Liver (tissue), 9 donors: ENCODE measurements around the gene SAMD4A. TPM values are rescaled to one million over a fixed set of nuclear protein-coding genes. Genes with fewer than 3 reads are reported as not detected.

Experiments used
- DNase-seq: peaks from one replicate; pipeline ENCODE4 v3.0.0-alpha.2; 2017; ENCODE audit warnings: low spot score
- H3K27ac ChIP-seq, 2 donors: one replicate each; pipeline ENCODE4 v1.7.0; 2013; ENCODE audit warnings: inconsistent platforms in 2 of 2, low read length in 2 of 2, control low read depth in 1 of 2, low read depth in 1 of 2, mild to moderate bottlenecking in 1 of 2
- H3K27me3 ChIP-seq, 4 donors: one replicate each; pipeline versions ENCODE4 v1.6.1 to v1.7.0; 2013; ENCODE audit warnings: low read length in 3 of 4, inconsistent platforms in 1 of 4, mild to moderate bottlenecking in 1 of 4, moderate library complexity in 1 of 4; ENCODE audit not compliant: control insufficient read depth in 4 of 4, insufficient read depth in 4 of 4
- H3K36me3 ChIP-seq, 4 donors: one replicate each; pipeline versions ENCODE4 v1.6.1 to v1.7.0; 2013; ENCODE audit warnings: low read length in 3 of 4, mild to moderate bottlenecking in 3 of 4, low read depth in 1 of 4, moderate library complexity in 1 of 4; ENCODE audit not compliant: control insufficient read depth in 4 of 4, insufficient read depth in 3 of 4
- H3K4me1 ChIP-seq, 4 donors: one replicate each; pipeline versions ENCODE4 v1.6.1 to v1.7.0; 2013; ENCODE audit warnings: low read length in 3 of 4, mild to moderate bottlenecking in 3 of 4, moderate library complexity in 1 of 4; ENCODE audit not compliant: control insufficient read depth in 4 of 4, insufficient read depth in 4 of 4
- H3K4me3 ChIP-seq, 3 donors: one replicate each; pipeline versions ENCODE4 v1.6.1 to v1.7.0; 2013; ENCODE audit warnings: low read length in 3 of 3, control low read depth in 1 of 3, low read depth in 1 of 3, mild to moderate bottlenecking in 1 of 3
- H3K9ac ChIP-seq, 2 donors: one replicate each; pipeline ENCODE4 v1.7.0; 2013; ENCODE audit warnings: low read length in 2 of 2, mild to moderate bottlenecking in 2 of 2, moderate library complexity in 2 of 2, control low read depth in 1 of 2, low read depth in 1 of 2
- H3K9me3 ChIP-seq, 4 donors: one replicate each; pipeline versions ENCODE4 v1.6.1 to v1.7.0; 2013; ENCODE audit warnings: low read length in 3 of 4; ENCODE audit not compliant: control insufficient read depth in 4 of 4
- EGR1 ChIP-seq, 2 donors: IDR thresholded peaks; 2 replicates each; pipeline ENCODE4 v1.6.1; 2016 to 2018; ENCODE audit warnings: antibody characterized with exemption in 2 of 2, low read depth in 2 of 2
- FOXA1 ChIP-seq: IDR thresholded peaks from 2 replicates; pipeline ENCODE4 v1.6.1; 2016; ENCODE audit warnings: antibody characterized with exemption
- FOXA2 ChIP-seq: IDR thresholded peaks from 2 replicates; pipeline ENCODE4 v1.6.1; 2016; ENCODE audit warnings: antibody characterized with exemption
- GABPA ChIP-seq, 2 donors: IDR thresholded peaks in 1 of 2; conservative IDR thresholded peaks in 1 of 2; 2 replicates each; pipeline ENCODE4 v1.6.1; 2016; ENCODE audit warnings: antibody characterized with exemption in 2 of 2, mild to moderate bottlenecking in 1 of 2, moderate library complexity in 1 of 2
- HNF4A ChIP-seq, 2 donors: conservative IDR thresholded peaks; 2 replicates each; pipeline ENCODE4 v1.6.1; 2016; ENCODE audit warnings: antibody characterized with exemption in 2 of 2, mild to moderate bottlenecking in 2 of 2
- HNF4G ChIP-seq: IDR thresholded peaks from 2 replicates; pipeline ENCODE4 v1.6.1; 2016; ENCODE audit warnings: antibody characterized with exemption
- JUND ChIP-seq, 2 donors: IDR thresholded peaks; 2 replicates each; pipeline ENCODE4 v1.6.1; 2016; ENCODE audit warnings: antibody characterized with exemption in 2 of 2
- MAX ChIP-seq: IDR thresholded peaks from 2 replicates; pipeline ENCODE4 v1.6.1; 2016; ENCODE audit warnings: antibody characterized with exemption
- RXRA ChIP-seq, 2 donors: IDR thresholded peaks; 2 replicates each; pipeline ENCODE4 v1.6.1; 2017 to 2018; ENCODE audit warnings: antibody characterized with exemption in 2 of 2, mild to moderate bottlenecking in 1 of 2
- SP1 ChIP-seq: IDR thresholded peaks from 2 replicates; pipeline ENCODE4 v1.6.1; 2018; ENCODE audit warnings: antibody characterized with exemption, mild to moderate bottlenecking
- TAF1 ChIP-seq: conservative IDR thresholded peaks from 2 replicates; pipeline ENCODE4 v1.6.1; 2016; ENCODE audit warnings: antibody characterized with exemption, mild to moderate bottlenecking
- YY1 ChIP-seq: IDR thresholded peaks from 2 replicates; pipeline ENCODE4 v1.6.1; 2016; ENCODE audit warnings: antibody characterized with exemption, mild to moderate bottlenecking
- ZBTB33 ChIP-seq: IDR thresholded peaks from 2 replicates; pipeline ENCODE4 v1.6.1; 2016; ENCODE audit warnings: antibody characterized with exemption
- WGBS: extraction: QIAGEN DNeasy Blood & Tissue Kit; methylation state at CpG from one replicate; pipeline ENCODE4 v1.1.7; 2013; 5-methylcytosine and 5-hydroxymethylcytosine counted together
- polyA plus RNA-seq, 2 donors: library from polyadenylated mRNA; stranded (reverse) in 1 of 2; unstranded in 1 of 2; fragments of 200-250 nt in 1 of 2; fragments of >200 nt in 1 of 2; fragmentation: Nextera tagmentation in 1 of 2; extraction: Ambion mirVana in 1 of 2; gene quantifications; one replicate each; pipeline versions ENCODE4 v1.2.1 to v1.2.3, GENCODE V29; 2013 to 2015
- total RNA-seq, 2 donors: library from RNA; depleted of rRNA; stranded (reverse); fragments of >200 nt; gene quantifications; one replicate each; pipeline ENCODE4 v1.2.3, GENCODE V29; 2014
- TF ChIP-seq, protein P1 (sequence below): IDR thresholded peaks from 2 replicates; pipeline ENCODE4 v1.6.1; 2016; ENCODE audit warnings: antibody characterized with exemption, mild to moderate bottlenecking
- TF ChIP-seq, protein P2 (sequence below): fragments of 150-350 bp; IDR thresholded peaks from 2 replicates; pipeline ENCODE4 v1.5.1; 2017; ENCODE audit warnings: improper control_type of control experiment, low read depth, low read length; ENCODE audit not compliant: missing input control
- TF ChIP-seq, protein P3 (sequence below): IDR thresholded peaks from 2 replicates; pipeline ENCODE4 v1.6.1; 2016; ENCODE audit warnings: antibody characterized with exemption
- donor health status: healthy.
- donor health status: healthy.
- donor health status: healthy.
- donor health status: healthy.
- donor health status: healthy.

The SAMD4A gene
- total and polyA plus RNA-seq, 4 donors = 4.3 to 17.8 (median 8.1) TPM

DNA sequence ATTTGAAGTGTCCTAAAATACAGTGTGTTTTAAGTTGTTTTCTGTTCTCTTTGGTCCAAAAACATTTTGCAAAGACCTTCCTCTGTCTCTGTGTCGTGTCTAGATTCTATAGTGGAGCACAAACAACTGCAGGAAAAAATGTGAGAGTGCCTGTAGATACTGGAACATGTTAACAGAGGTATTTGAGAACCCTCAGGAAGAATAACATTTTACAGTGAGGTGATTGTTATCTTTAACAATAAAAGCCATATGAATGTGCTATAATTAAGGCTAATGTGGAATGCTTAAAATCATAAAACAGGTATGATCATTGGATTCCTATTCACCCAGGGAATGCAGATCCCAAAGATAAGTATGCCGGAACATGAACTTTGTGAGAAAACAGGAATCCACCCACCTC is 98.0 kb downstream of the SAMD4A start:
- no peaks in the 10 kb centered on the region for H3K9me3 ChIP-seq
- TF ChIP-seq JUND (IDR thresholded peaks at IDR 0.05) = no peak
- TF ChIP-seq SP1 = no peak
- TF ChIP-seq MAX = no peak
- TF ChIP-seq HNF4G = no peak
- no peak for TF ChIP-seq RXRA (IDR thresholded peaks at IDR 0.05)
- TF ChIP-seq EGR1 (IDR thresholded peaks at IDR 0.05; ENCODE audit: low read depth in 2 of 2) = no peak
- TF ChIP-seq YY1 = no peak
- TF ChIP-seq FOXA2 = no peak
- TF ChIP-seq TAF1 = no peak
- TF ChIP-seq HNF4A (conservative IDR thresholded peaks at IDR 0.05) = no peak
- no peak for TF ChIP-seq ZBTB33
- H3K9ac ChIP-seq = no peak overlapping the region
- H3K4me1 ChIP-seq = peaks cover 0 to 3% (median 1%) of the 10 kb centered on the region in 4 donors
- peaks cover 0 to 3% (median 0%) of the 10 kb centered on the region in 4 donors for H3K36me3 ChIP-seq
- no peak overlapping the region for H3K27ac ChIP-seq
- H3K27me3 ChIP-seq = no peaks in the 10 kb centered on the region
- WGBS = 90% methylated on average over 2 of the region's 2 CpGs
- DNase-seq = no peak
- H3K4me3 ChIP-seq = no peak overlapping the region

- Histone ChIP-seq H3K27ac (no peak overlapping the region), H3K9ac (no peak overlapping the region), H3K36me3 (peaks cover 0 to 3% (median 0%) of the 10 kb centered on the region in 4 donors), H3K27me3 (no peaks in the 10 kb centered on the region), H3K4me1 (peaks cover 0 to 3% (median 1%) of the 10 kb centered on the region in 4 donors), H3K4me3 (no peak overlapping the region), H3K9me3 (no peaks in the 10 kb centered on the region)
- 89% methylated on average over 1 of the region's 1 CpG for WGBS
- no peak for DNase-seq
- TF ChIP-seq, protein P1, sequence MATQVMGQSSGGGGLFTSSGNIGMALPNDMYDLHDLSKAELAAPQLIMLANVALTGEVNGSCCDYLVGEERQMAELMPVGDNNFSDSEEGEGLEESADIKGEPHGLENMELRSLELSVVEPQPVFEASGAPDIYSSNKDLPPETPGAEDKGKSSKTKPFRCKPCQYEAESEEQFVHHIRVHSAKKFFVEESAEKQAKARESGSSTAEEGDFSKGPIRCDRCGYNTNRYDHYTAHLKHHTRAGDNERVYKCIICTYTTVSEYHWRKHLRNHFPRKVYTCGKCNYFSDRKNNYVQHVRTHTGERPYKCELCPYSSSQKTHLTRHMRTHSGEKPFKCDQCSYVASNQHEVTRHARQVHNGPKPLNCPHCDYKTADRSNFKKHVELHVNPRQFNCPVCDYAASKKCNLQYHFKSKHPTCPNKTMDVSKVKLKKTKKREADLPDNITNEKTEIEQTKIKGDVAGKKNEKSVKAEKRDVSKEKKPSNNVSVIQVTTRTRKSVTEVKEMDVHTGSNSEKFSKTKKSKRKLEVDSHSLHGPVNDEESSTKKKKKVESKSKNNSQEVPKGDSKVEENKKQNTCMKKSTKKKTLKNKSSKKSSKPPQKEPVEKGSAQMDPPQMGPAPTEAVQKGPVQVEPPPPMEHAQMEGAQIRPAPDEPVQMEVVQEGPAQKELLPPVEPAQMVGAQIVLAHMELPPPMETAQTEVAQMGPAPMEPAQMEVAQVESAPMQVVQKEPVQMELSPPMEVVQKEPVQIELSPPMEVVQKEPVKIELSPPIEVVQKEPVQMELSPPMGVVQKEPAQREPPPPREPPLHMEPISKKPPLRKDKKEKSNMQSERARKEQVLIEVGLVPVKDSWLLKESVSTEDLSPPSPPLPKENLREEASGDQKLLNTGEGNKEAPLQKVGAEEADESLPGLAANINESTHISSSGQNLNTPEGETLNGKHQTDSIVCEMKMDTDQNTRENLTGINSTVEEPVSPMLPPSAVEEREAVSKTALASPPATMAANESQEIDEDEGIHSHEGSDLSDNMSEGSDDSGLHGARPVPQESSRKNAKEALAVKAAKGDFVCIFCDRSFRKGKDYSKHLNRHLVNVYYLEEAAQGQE = no peak
- TF ChIP-seq, protein P2, sequence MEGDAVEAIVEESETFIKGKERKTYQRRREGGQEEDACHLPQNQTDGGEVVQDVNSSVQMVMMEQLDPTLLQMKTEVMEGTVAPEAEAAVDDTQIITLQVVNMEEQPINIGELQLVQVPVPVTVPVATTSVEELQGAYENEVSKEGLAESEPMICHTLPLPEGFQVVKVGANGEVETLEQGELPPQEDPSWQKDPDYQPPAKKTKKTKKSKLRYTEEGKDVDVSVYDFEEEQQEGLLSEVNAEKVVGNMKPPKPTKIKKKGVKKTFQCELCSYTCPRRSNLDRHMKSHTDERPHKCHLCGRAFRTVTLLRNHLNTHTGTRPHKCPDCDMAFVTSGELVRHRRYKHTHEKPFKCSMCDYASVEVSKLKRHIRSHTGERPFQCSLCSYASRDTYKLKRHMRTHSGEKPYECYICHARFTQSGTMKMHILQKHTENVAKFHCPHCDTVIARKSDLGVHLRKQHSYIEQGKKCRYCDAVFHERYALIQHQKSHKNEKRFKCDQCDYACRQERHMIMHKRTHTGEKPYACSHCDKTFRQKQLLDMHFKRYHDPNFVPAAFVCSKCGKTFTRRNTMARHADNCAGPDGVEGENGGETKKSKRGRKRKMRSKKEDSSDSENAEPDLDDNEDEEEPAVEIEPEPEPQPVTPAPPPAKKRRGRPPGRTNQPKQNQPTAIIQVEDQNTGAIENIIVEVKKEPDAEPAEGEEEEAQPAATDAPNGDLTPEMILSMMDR = no peak
- TF ChIP-seq GABPA (IDR thresholded peaks at IDR 0.05 in 1 of 2, conservative IDR thresholded peaks at IDR 0.05 in 1 of 2) (no peak), YY1 (no peak), HNF4G (no peak), HNF4A (conservative IDR thresholded peaks at IDR 0.05) (no peak), MAX (no peak), JUND (IDR thresholded peaks at IDR 0.05) (no peak), ZBTB33 (no peak), FOXA1 (no peak), TAF1 (no peak)
- TF ChIP-seq, protein P3, sequence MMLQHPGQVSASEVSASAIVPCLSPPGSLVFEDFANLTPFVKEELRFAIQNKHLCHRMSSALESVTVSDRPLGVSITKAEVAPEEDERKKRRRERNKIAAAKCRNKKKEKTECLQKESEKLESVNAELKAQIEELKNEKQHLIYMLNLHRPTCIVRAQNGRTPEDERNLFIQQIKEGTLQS = no peak
Observed at GRCh38 chr14:54665946-54666345, 99.0 kb downstream of the SAMD4A start.
